ENCODE measurements around the gene PRPF18. TPM values are rescaled to one million over a fixed set of nuclear protein-coding genes. Genes with fewer than 3 reads are reported as not detected.

Gene PRPF18
- total and polyA plus RNA-seq, 2 of the 4 experiments (the other 2 are of a cell fraction): 10.0 to 16.9 TPM

GRCh38 chr10:13629116-13629515, 42.4 kb downstream of the PRPF18 start:
- intact Hi-C loops (cut with micrococcal nuclease): no loop called here
- Histone ChIP-seq H2AK5ac (ENCODE audit: low read depth, low read length) (no peak overlapping the region), H3K9me3 (ENCODE audit: control insufficient read depth, insufficient read depth, low read length) (no peaks in the 10 kb centered on the region), H3K18ac (ENCODE audit: low read depth, low read length) (no peak overlapping the region), H3K4me1 (ENCODE audit: control insufficient read depth, insufficient read depth, low read length) (no peaks in the 10 kb centered on the region), H2BK20ac (ENCODE audit: low read depth, low read length) (no peak overlapping the region), H3K4ac (ENCODE audit: low read depth, low read length) (no peak overlapping the region), H3K23ac (ENCODE audit: low read depth, low read length) (no peak overlapping the region), H3K36me3 (ENCODE audit: control insufficient read depth, insufficient read depth, low read length) (peaks cover 19% of the 10 kb centered on the region), H2BK15ac (ENCODE audit: low read depth, low read length) (no peak overlapping the region), H4K8ac (ENCODE audit: low read depth in 2 of 2, low read length in 2 of 2) (no peak overlapping the region), H2AFZ (replicated peaks; ENCODE audit: low read length, poor library complexity) (no peak overlapping the region), H3K9ac (ENCODE audit: low read depth, low read length) (no peak overlapping the region), H3K14ac (replicated peaks; ENCODE audit: low read depth, low read length) (no peak overlapping the region), H3K4me2 (ENCODE audit: low read depth, low read length) (no peak overlapping the region), H4K5ac (ENCODE audit: low read depth, low read length) (no peak overlapping the region), H3K4me3 (ENCODE audit: insufficient read depth, low read depth, low read length) (no peak overlapping the region), H3K27ac (ENCODE audit: insufficient read depth, low read length) (no peak overlapping the region), H2AK9ac (replicated peaks; ENCODE audit: low read depth, low read length, poor library complexity) (no peak overlapping the region), H4K91ac (ENCODE audit: insufficient read depth, low read depth, low read length) (no peak overlapping the region), H3K79me1 (ENCODE audit: low read depth in 1 of 2, low read length in 2 of 2) (peaks cover 0 to 7% of the 10 kb centered on the region in 2 experiments; a peak in 3 of 4 replicates), H4K20me1 (ENCODE audit: insufficient read depth, low read length) (no peaks in the 10 kb centered on the region), H2BK120ac (ENCODE audit: low read depth, low read length) (no peak overlapping the region), H3K27me3 (ENCODE audit: control insufficient read depth, insufficient read depth, low read length) (no peaks in the 10 kb centered on the region), H2BK5ac (ENCODE audit: low read depth, low read length, poor library complexity, severe bottlenecking) (no peak overlapping the region), H3K9me1 (ENCODE audit: insufficient read depth, low read length) (no peaks in the 10 kb centered on the region; the same call in 1 of the 2 replicates), H3K56ac (ENCODE audit: extremely low read depth, insufficient read depth, low read length) (no peak overlapping the region)
- ChIA-PET CTCF (no interaction called here), POLR2A (ENCODE audit: unreplicated experiment) (no interaction called here)
- DNase-seq (no peak), ATAC-seq (ENCODE audit: low read depth) (no peak)
- in situ Hi-C loops (cut with MboI; ENCODE audit: low sequenced_read_pairs): no loop called here
- BruUV-seq (replicated peaks): no TSS peak
- no CpG with 5 or more reads among the region's 2 CpGs for WGBS, 2 experiments (ENCODE audit: extremely low coverage in 2 of 2, insufficient read length in 1 of 2)
- TF ChIP-seq RCOR1 (IDR thresholded peaks at IDR 0.05; ENCODE audit: insufficient replicate concordance, low read length): no peak
- TF ChIP-seq POLR2A (IDR thresholded peaks at IDR 0.05; ENCODE audit: low read depth, low read length): no peak
- no peak for TF ChIP-seq NFE2L2 (IDR thresholded peaks at IDR 0.05; ENCODE audit: low read depth, low read length)
- TF ChIP-seq MAFK (IDR thresholded peaks at IDR 0.05; ENCODE audit: low read depth, low read length): no peak
- no peak for TF ChIP-seq RFX5 (IDR thresholded peaks at IDR 0.05; ENCODE audit: low read depth, low read length)
- TF ChIP-seq, protein P1, sequence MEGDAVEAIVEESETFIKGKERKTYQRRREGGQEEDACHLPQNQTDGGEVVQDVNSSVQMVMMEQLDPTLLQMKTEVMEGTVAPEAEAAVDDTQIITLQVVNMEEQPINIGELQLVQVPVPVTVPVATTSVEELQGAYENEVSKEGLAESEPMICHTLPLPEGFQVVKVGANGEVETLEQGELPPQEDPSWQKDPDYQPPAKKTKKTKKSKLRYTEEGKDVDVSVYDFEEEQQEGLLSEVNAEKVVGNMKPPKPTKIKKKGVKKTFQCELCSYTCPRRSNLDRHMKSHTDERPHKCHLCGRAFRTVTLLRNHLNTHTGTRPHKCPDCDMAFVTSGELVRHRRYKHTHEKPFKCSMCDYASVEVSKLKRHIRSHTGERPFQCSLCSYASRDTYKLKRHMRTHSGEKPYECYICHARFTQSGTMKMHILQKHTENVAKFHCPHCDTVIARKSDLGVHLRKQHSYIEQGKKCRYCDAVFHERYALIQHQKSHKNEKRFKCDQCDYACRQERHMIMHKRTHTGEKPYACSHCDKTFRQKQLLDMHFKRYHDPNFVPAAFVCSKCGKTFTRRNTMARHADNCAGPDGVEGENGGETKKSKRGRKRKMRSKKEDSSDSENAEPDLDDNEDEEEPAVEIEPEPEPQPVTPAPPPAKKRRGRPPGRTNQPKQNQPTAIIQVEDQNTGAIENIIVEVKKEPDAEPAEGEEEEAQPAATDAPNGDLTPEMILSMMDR (conservative IDR thresholded peaks at IDR 0.05; ENCODE audit: low read depth, low read length): no peak
- no peak for TF ChIP-seq CEBPB (IDR thresholded peaks at IDR 0.05; ENCODE audit: low read depth, low read length)
- dilution Hi-C loops (cut with HindIII; ENCODE audit: low sequenced_read_pairs, unreplicated experiment): no loop called here

Measured in IMR-90 (cell line).